GM12892 (cell line): Measurements from ENCODE around the gene FCHO2.

Experiments
- DNase-seq: peaks from one replicate; pipeline ENCODE4 v3.0.0; 2011; ENCODE audit not compliant: insufficient read length
- FAIRE-seq: peaks from 2 replicates; lab custom pipeline; 2011; peaks lifted over from hg19 to GRCh38; lab: Jason Lieb, UNC
- POLR2A ChIP-seq: IDR thresholded peaks from 2 replicates; pipeline ENCODE4 v1.6.1; 2011; ENCODE audit warnings: low read depth, low read length, control low read depth
- POLR2AphosphoS5 ChIP-seq: IDR thresholded peaks from 2 replicates; pipeline ENCODE4 v1.6.1; 2011; ENCODE audit warnings: low read depth, low read length, control low read depth
- TAF1 ChIP-seq: IDR thresholded peaks from 2 replicates; pipeline ENCODE4 v1.6.1; 2011; ENCODE audit warnings: low read depth, mild to moderate bottlenecking, control low read depth, low read length, borderline replicate concordance

The FCHO2 gene

GRCh38 chr5:73103870-73104299 lies 148.0 kb downstream of the FCHO2 start:
- DNase-seq (no peak), FAIRE-seq (no peak)
- TF ChIP-seq POLR2AphosphoS5 (no peak), TAF1 (no peak), POLR2A (no peak)

GRCh38 chr5:73104326-73104725 lies 148.5 kb downstream of the FCHO2 start:
- TF ChIP-seq POLR2AphosphoS5 (no peak), TAF1 (no peak), POLR2A (no peak)
- DNase-seq, result no peak
- no peak for FAIRE-seq

GRCh38 chr5:73106335-73106734 lies 150.5 kb downstream of the FCHO2 start:
- FAIRE-seq, result no peak

GRCh38 chr5:73110190-73110589 lies 154.3 kb downstream of the FCHO2 start:
- DNase-seq (no peak), FAIRE-seq (no peak)
- TF ChIP-seq TAF1 (no peak), POLR2A (no peak), POLR2AphosphoS5 (no peak)

More at GRCh38 chr5:73106335-73106734, 150.5 kb downstream of the FCHO2 start:
- DNase-seq, result no peak
- TF ChIP-seq TAF1 (no peak), POLR2A (no peak), POLR2AphosphoS5 (no peak)

GRCh38 chr5:73111536-73111935 lies 155.7 kb downstream of the FCHO2 start:
- no peak for TF ChIP-seq POLR2A
- DNase-seq, result no peak
- FAIRE-seq, result no peak

- FAIRE-seq (no peak), DNase-seq (no peak)
- no peak for TF ChIP-seq POLR2A
- no peak for TF ChIP-seq POLR2AphosphoS5
- TF ChIP-seq TAF1, result no peak
Observed at GRCh38 chr5:73112359-73112758, 156.5 kb downstream of the FCHO2 start.

GRCh38 chr5:73114044-73114688 lies 158.3 kb downstream of the FCHO2 start:
- no peak for FAIRE-seq

GRCh38 chr5:73115399-73116051 lies 159.7 kb downstream of the FCHO2 start:
- TF ChIP-seq POLR2AphosphoS5 (no peak), TAF1 (no peak), POLR2A (no peak)
- no peak for FAIRE-seq
- DNase-seq, result no peak

More at GRCh38 chr5:73114044-73114688, 158.3 kb downstream of the FCHO2 start:
- TF ChIP-seq POLR2AphosphoS5 (no peak), POLR2A (no peak), TAF1 (no peak)
- DNase-seq, result no peak

GRCh38 chr5:73116506-73116905 lies 160.7 kb downstream of the FCHO2 start:
- TF ChIP-seq POLR2AphosphoS5 (no peak), TAF1 (no peak), POLR2A (no peak)
- FAIRE-seq (no peak), DNase-seq (no peak)

- FAIRE-seq (no peak), DNase-seq (no peak)
- TF ChIP-seq TAF1 (no peak), POLR2AphosphoS5 (no peak), POLR2A (no peak)
Observed at GRCh38 chr5:73117088-73117740, 161.4 kb downstream of the FCHO2 start.

GRCh38 chr5:73118391-73118973 lies 162.6 kb downstream of the FCHO2 start:
- FAIRE-seq, result no peak
- no peak for DNase-seq
- TF ChIP-seq POLR2AphosphoS5, result no peak
- no peak for TF ChIP-seq POLR2A
- TF ChIP-seq TAF1, result no peak
